ENCODE results near the gene RPRD1B.
A peak's percentile ranks its signal among the peaks of the same experiment; 100 is the strongest.

The RPRD1B gene

DNA sequence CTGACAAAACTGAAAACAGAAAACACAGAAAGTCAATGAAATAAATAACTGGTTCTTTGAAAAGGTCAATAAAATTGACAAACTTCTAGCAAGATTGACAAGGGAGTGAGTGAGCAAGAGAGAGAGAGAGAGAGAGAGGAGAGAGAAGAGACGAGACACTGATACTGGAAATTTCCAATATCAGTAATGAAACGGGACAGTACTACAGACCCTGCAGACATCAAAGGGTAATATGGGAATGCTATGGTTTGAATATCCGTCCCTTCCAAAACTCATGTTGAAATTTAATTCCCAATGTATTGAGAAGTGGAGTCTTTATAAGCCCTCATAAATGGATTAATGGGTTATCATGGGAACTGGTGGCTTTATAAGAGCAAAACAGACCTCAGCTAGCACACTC lies 4.1 kb upstream of the RPRD1B start:
- Histone ChIP-seq H3K9me3 (ENCODE audit: insufficient read depth, low read length, severe bottlenecking) (no peaks in the 10 kb centered on the region), H2AFZ (ENCODE audit: low read depth, low read length) (no peak overlapping the region), H3K4me2 (ENCODE audit: insufficient read depth, low read length) (0 out of 2 replicates have a peak overlapping the region, but pooled peaks have one; percentile 7), H3K4me1 (ENCODE audit: insufficient read depth, low read length) (peaks cover 36% of the 10 kb centered on the region), H4K20me1 (ENCODE audit: insufficient read depth, low read length) (peaks cover 39% of the 10 kb centered on the region), H3K27me3 (ENCODE audit: insufficient read depth, low read length, poor library complexity) (no peaks in the 10 kb centered on the region), H3K4me3 (ENCODE audit: low read depth in 1 of 2, low read length in 2 of 2) (no peak overlapping the region), H3K27ac (ENCODE audit: low read length) (no peak overlapping the region), H3K36me3 (ENCODE audit: insufficient read depth, low read length) (peaks cover 21% of the 10 kb centered on the region), H3K9ac (ENCODE audit: low read depth, low read length) (no peak overlapping the region), H3K79me2 (ENCODE audit: insufficient read depth, low read length) (peaks cover 99% of the 10 kb centered on the region)
- ATAC-seq (ENCODE audit: insufficient read depth, low read depth), result no peak
- DNase-seq, result no peak
- TF ChIP-seq EZH2 (IDR thresholded peaks at IDR 0.05; ENCODE audit: borderline replicate concordance, low read depth, low read length, severe bottlenecking), result no peak
- TF ChIP-seq, protein P1, sequence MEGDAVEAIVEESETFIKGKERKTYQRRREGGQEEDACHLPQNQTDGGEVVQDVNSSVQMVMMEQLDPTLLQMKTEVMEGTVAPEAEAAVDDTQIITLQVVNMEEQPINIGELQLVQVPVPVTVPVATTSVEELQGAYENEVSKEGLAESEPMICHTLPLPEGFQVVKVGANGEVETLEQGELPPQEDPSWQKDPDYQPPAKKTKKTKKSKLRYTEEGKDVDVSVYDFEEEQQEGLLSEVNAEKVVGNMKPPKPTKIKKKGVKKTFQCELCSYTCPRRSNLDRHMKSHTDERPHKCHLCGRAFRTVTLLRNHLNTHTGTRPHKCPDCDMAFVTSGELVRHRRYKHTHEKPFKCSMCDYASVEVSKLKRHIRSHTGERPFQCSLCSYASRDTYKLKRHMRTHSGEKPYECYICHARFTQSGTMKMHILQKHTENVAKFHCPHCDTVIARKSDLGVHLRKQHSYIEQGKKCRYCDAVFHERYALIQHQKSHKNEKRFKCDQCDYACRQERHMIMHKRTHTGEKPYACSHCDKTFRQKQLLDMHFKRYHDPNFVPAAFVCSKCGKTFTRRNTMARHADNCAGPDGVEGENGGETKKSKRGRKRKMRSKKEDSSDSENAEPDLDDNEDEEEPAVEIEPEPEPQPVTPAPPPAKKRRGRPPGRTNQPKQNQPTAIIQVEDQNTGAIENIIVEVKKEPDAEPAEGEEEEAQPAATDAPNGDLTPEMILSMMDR (IDR thresholded peaks at IDR 0.05; ENCODE audit: borderline replicate concordance, extremely low read depth, low read length, poor library complexity, severe bottlenecking), result no peak

DNA sequence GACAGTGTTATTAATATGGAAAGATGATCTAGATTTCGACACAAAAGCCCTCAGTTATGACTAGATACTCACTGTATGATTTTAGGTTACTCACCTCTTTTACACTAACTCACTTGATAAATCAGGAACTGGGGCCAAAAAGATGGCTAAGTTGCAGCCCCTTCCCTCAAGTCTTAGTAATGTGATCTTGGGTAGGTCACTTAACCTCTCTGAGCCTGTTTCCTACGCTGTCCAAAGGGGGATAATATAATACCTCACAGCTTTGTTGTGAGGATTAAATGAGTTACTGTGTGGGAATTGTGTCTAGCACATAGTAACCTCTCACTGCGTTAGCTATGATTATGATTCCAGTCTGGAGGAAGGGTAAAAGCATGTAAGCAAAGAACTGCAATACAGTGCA lies 1.6 kb upstream of the RPRD1B start:
- TF ChIP-seq, protein P1 (IDR thresholded peaks at IDR 0.05; ENCODE audit: borderline replicate concordance, extremely low read depth, low read length, poor library complexity, severe bottlenecking), result no peak
- no peak for TF ChIP-seq EZH2 (IDR thresholded peaks at IDR 0.05; ENCODE audit: borderline replicate concordance, low read depth, low read length, severe bottlenecking)
- Histone ChIP-seq H2AFZ (ENCODE audit: low read depth, low read length) (no peak overlapping the region), H3K4me2 (ENCODE audit: insufficient read depth, low read length) (peak overlapping the region; percentile 94), H3K9me3 (ENCODE audit: insufficient read depth, low read length, severe bottlenecking) (no peaks in the 10 kb centered on the region), H3K9ac (ENCODE audit: low read depth, low read length) (peak overlapping the region; percentile 88), H3K4me1 (ENCODE audit: insufficient read depth, low read length) (peaks cover 61% of the 10 kb centered on the region), H3K79me2 (ENCODE audit: insufficient read depth, low read length) (peaks cover 99% of the 10 kb centered on the region), H3K36me3 (ENCODE audit: insufficient read depth, low read length) (peaks cover 35% of the 10 kb centered on the region), H4K20me1 (ENCODE audit: insufficient read depth, low read length) (peaks cover 30% of the 10 kb centered on the region; the same call in 1 of the 2 replicates), H3K27me3 (ENCODE audit: insufficient read depth, low read length, poor library complexity) (no peaks in the 10 kb centered on the region), H3K4me3 (ENCODE audit: low read depth in 1 of 2, low read length in 2 of 2) (peak overlapping the region; percentile 89 to 93; a peak in 3 of 4 replicates), H3K27ac (ENCODE audit: low read length) (peak overlapping the region; percentile 15; the same call in 1 of the 2 replicates)
- DNase-seq (no peak), ATAC-seq (ENCODE audit: insufficient read depth, low read depth) (no peak)

DNA sequence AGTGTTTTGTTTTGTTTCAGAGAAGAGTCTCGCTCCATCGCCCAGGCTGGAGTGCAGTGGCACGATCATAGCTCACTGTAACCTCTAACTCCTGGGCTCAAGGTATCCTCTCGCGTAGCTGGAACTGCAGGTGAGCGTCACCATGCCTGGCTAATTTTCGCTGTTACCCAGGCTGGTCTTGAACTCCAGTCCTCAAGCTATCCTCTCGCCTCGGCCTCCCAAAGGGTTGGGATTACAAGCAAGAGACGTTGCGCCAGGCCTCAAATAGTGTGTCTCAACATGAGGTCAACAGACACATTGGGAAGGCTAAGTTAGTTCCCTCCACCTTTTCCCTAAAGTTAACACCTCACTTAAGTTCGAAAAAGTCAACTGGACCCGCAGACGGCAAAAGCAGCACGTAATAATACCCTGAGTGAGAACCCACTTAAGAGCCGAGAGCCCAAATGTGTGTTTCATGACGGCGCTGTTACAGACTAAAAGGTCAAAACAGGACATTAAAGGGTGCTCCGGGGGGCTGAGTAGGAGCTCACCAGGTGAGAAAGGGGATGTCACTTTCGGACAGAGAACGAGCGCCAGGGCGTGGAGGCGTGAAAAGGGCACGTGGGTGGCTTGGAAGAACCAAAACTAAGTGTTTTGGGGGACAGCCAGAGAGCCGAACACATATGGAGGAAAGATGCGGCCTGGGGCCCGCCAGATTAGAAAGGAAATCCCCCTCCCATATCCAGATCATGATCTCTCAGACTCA lies 789 bp upstream of the RPRD1B start:
- Histone ChIP-seq H3K4me3 (ENCODE audit: low read depth in 1 of 2, low read length in 2 of 2) (peak overlapping the region; percentile 89 to 93), H3K36me3 (ENCODE audit: insufficient read depth, low read length) (peaks cover 42% of the 10 kb centered on the region), H3K4me1 (ENCODE audit: insufficient read depth, low read length) (peaks cover 69% of the 10 kb centered on the region), H3K27me3 (ENCODE audit: insufficient read depth, low read length, poor library complexity) (no peaks in the 10 kb centered on the region), H3K9ac (ENCODE audit: low read depth, low read length) (peak overlapping the region; percentile 88), H4K20me1 (ENCODE audit: insufficient read depth, low read length) (peaks cover 30% of the 10 kb centered on the region; the same call in 1 of the 2 replicates), H3K27ac (ENCODE audit: low read length) (peak overlapping the region; percentile 98), H2AFZ (ENCODE audit: low read depth, low read length) (peak overlapping the region; percentile 93), H3K79me2 (ENCODE audit: insufficient read depth, low read length) (peaks cover 99% of the 10 kb centered on the region), H3K9me3 (ENCODE audit: insufficient read depth, low read length, severe bottlenecking) (no peaks in the 10 kb centered on the region), H3K4me2 (ENCODE audit: insufficient read depth, low read length) (peak overlapping the region; percentile 94)
- ATAC-seq (ENCODE audit: insufficient read depth, low read depth), result peak; percentile 40; the same call in 2 of the 3 replicates
- DNase-seq, result no peak
- TF ChIP-seq EZH2 (IDR thresholded peaks at IDR 0.05; ENCODE audit: borderline replicate concordance, low read depth, low read length, severe bottlenecking), result no peak
- TF ChIP-seq, protein P1 (IDR thresholded peaks at IDR 0.05; ENCODE audit: borderline replicate concordance, extremely low read depth, low read length, poor library complexity, severe bottlenecking), result no peak

All from DND-41 (cell line).